HG03457 (cell line): Measurements from ENCODE around the gene EEF1A2.
A peak's percentile ranks its signal among the peaks of the same experiment; 100 is the strongest.

Experiments used
- ATAC-seq: cut with Tn5 transposase; IDR thresholded peaks from one replicate; pipeline ENCODE4 v1.9.1; 2021; ENCODE audit warnings: moderate number of reproducible peaks; ENCODE audit not compliant: unreplicated experiment

The EEF1A2 gene

GRCh38 chr20:63537525-63538203 is 38.8 kb upstream of the EEF1A2 start:
- peak; percentile 73 for ATAC-seq

GRCh38 chr20:63536997-63537524 is 38.2 kb upstream of the EEF1A2 start, which contains the start of gene PTK6:
Gene PTK6 (minus strand): TSS chr20:63537376. CDS start chr20:63537314, 62 bp downstream.
- ATAC-seq = no peak

DNA sequence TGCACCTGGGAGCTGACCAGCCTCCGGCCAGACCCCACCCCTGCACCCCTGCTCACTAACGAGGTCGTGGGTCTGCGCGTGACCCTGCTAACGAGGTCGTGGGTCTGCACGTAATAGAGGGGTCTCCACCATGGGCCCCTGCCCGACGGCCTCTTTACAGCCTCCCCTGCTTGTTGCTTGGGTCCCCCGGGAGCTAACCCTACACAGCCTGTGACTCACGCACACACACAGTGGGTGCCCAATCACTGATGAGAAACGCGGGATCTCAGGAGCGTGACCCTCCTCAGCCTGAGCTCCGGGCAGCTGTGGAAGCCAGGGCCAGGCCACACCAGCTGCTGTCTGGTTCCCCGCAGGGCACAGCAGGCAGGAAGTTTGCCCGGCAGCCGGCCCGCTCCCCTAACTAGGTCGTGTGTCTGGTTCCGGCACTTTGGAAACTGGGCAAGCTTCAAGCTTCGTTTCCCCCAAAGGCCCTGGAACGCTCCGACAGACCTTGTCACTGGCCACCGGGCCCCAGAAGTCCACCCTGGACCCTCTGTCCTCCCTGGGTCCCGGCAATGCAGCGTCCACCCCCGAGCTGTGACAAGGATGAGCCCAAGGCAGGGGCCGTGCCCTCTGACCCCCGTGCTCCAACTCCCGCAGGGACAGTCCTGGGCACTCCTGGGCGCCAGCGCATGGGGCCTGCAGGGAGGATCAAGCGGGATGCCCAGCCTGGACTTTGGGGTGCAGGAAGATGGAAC is 37.5 kb upstream of the EEF1A2 start:
- ATAC-seq = no peak

DNA sequence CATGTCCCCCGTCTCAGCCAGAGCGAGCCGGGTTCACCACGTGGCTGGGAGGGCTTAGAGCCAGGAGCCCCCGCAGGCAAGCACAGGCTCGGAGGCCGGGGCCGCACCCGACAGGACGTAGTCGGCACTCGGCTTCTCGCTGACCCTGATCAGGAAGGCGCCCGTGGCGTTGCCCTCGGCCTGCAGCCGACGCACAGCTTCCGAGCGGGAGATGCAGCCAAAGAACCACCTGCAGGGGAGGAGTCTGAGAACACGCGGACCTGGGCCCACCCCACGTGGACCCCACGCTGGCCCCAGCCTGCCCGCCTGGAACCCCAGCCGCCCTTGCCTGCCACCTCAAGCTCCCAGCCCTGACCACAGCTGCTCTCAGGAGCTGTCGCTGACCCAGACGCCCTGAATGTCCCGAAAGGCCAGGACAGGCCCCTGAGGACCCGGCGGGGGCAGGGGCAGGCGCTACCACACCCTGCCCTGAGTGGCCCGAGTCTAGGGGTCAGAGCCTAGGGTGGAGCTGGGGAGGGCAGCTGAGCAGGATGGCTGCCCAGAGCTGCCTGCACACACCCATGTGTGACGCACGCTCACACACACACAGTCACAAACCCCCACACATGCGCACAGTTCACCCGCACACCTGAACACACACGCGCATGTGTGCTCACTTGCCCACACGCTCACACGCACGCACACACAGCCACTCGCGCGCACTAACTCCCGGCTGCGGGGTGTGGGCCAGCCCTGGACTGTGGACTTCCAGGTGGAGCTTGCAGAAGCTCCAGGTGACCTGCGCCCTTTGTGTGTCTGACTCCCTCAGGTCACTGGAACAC is 36.2 kb upstream of the EEF1A2 start:
- no peak for ATAC-seq

GRCh38 chr20:63534427-63534830 is 35.5 kb upstream of the EEF1A2 start:
- ATAC-seq = no peak

GRCh38 chr20:63533871-63534393 is 35.0 kb upstream of the EEF1A2 start:
- no peak for ATAC-seq

DNA sequence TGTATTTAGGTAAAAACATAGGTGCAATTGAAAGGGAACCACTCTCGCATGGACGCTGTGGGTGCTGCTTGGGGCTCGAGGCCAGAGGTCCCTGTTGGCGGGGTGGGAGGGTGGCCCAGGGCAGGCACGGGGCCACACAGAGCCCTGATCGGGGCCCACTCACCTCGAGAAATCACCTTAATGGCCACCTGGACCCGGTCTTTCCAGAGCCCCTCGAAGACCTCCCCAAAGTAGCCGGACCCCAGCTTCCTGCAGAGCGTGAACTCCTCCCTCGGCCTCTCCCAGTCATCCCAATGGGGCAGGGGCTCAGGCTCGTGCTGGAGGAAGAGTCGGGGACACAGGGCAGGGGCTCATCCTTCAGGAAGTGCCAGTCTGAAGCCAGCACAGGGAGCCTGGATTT is 34.5 kb upstream of the EEF1A2 start:
- no peak for ATAC-seq

- ATAC-seq = no peak
Observed at GRCh38 chr20:63532449-63532971, 33.6 kb upstream of the EEF1A2 start.

- no peak for ATAC-seq
Observed at GRCh38 chr20:63531686-63532448, 33.0 kb upstream of the EEF1A2 start.

DNA sequence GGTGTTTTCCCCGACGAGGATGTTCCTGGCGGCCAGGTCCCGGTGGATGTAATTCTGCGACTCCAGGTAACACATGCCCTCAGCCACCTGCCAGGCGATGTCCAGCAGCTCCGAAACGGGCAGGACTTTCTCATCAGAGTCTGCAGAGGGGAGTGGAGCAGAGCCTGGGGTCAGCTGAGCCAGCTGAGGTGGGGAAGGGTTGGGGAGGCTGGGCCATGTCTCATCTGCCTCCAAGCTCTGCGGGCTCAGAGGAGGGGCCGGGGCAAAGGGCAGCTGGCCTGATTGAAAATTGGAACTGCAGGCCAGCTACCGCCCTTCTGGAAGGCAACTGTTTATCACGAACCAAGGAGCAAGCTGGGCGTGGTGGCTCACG is 31.9 kb upstream of the EEF1A2 start:
- ATAC-seq = no peak

DNA sequence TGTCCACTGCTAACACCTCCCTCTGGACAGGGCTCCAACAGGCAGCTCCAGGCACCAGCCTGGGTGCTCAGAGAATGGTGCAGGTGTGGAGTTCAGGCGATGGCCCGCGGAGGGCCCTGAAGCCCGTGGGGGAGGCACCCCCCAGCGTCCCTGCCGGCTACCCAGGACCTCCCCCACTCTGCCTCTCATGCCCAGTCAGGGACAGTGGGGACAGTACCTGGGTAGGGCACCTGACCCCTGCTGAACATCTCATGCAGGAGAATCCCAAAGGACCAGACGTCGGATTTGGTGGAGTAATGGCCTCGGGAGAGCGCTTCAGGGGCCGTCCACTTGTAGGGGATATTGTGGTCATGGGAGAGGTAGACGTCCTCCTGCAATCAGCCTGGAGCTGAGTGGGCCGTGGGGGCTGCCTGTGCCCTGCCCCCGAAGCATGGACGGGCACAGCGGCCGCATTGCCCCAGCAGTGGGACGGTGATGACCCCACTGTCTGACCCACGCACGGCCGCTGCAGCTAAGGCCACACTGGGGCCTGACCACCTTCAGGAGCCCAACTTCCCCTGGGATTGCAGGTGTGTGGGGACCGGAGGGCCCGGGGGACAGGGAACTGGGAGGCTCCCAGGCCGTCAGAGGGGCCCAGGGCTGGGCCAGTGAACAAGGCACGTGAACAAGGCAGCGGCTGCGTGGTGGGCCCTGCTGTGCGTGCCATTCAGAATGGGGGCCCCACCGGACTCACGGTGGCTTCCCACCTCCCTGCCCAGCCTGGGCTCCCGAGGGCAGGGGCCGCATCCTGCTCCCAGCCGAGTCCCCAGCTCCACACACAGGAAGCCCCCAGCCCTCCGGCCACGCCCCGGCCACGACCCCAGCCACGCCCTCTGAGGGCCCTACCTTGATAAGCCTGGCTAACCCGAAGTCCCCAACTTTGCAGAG is 31.2 kb upstream of the EEF1A2 start:
- ATAC-seq = no peak

- no peak for ATAC-seq
Observed at GRCh38 chr20:63529180-63529860, 30.4 kb upstream of the EEF1A2 start.

DNA sequence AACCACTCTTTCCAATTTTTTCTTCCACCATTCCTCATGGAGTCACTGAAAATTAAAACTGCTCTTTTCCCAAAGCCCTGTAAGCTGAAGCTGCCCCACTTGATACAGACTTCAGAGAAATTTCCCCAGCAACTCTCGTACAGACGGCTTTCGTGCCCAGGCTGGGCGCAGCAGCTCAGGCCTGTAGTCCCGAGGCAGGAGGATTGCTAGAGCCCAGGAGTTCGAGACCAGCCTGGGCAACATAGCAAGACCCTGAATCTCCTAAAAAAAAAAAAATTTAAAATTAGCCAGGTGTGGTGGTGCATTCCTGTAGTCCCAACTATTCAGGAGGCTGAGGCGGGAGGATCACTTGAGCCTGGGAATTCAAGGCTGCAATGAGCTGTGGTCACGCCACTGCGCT is 28.3 kb upstream of the EEF1A2 start:
- ATAC-seq = no peak

- no peak for ATAC-seq
Observed at GRCh38 chr20:63525971-63526370, 27.1 kb upstream of the EEF1A2 start.

- ATAC-seq = no peak
Observed at GRCh38 chr20:63525185-63525584, 26.3 kb upstream of the EEF1A2 start.

DNA sequence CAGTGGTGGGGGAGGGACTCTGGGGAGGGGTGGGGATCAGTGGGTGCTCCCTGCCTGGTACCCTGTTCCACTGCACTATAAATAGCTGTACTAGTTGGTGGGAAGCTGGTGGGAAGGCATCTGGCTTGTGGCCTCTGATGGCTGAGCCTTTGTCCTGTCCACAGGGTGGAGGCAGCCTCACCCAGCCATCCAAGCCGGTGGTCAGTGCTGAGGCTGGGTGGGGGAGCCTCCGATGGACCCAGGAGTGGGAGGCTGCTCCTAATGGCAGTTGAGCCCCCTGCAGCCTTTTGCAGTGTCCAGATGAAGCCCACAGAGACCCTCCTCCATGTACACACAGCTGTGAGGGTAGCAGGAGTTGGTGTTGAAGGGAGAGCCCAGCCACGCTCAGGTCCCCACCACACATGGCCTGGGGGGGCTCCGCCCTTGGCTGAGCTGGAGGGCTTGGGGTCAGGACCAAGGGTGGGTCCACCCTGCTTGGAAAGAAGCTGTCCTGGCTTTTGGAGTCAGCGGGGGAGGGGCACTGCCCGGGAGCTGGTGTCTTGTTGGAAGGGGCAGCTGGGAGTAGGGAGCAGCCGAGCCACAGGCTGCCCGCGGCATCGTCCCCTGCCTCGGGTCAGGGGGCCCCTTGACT is 24.2 kb upstream of the EEF1A2 start:
- ATAC-seq = no peak

- ATAC-seq = no peak
Observed at GRCh38 chr20:63522091-63522868, 23.4 kb upstream of the EEF1A2 start.
